DOHH2 (cell line): ENCODE data around the gene KIF3C.

Experiments used
- H3F3A ChIP-seq: fragments of 200-600 bp; sonication (generic), shearing (Covaris generic); 2 replicates; pipeline ENCODE4 v1.6.0; 2016; ENCODE audit warnings: antibody characterized with exemption, mild to moderate bottlenecking; ENCODE audit not compliant: control insufficient read depth, insufficient read depth
- H3K27ac ChIP-seq: fragments of 200-600 bp; sonication (generic); 2 replicates; pipeline ENCODE4 v1.5.1; 2014; ENCODE audit warnings: low read depth, mild to moderate bottlenecking, low read length, moderate library complexity
- H3K27me3 ChIP-seq: fragments of 200-600 bp; sonication (generic); 2 replicates; pipeline ENCODE4 v1.6.1; 2014; ENCODE audit warnings: mild to moderate bottlenecking, low read length, mixed read lengths; ENCODE audit not compliant: control insufficient read depth
- H3K36me3 ChIP-seq: fragments of 200-600 bp; sonication (generic); 2 replicates; pipeline ENCODE4 v1.6.1; 2014; ENCODE audit warnings: mild to moderate bottlenecking, low read length, moderate library complexity, mixed read lengths; ENCODE audit not compliant: control insufficient read depth
- H3K4me1 ChIP-seq: fragments of 200-600 bp; sonication (generic); 2 replicates; pipeline ENCODE4 v1.6.1; 2014; ENCODE audit warnings: mild to moderate bottlenecking, low read length, mixed read lengths; ENCODE audit not compliant: control insufficient read depth
- H3K4me2 ChIP-seq: fragments of 200-600 bp; sonication (generic); 2 replicates; pipeline ENCODE4 v1.6.0; 2014; ENCODE audit warnings: mild to moderate bottlenecking, low read length, moderate library complexity
- H3K4me3 ChIP-seq: fragments of 200-600 bp; sonication (generic); 2 replicates; pipeline ENCODE4 v1.5.1; 2014; ENCODE audit warnings: mild to moderate bottlenecking, low read length, mixed read lengths
- H3K79me2 ChIP-seq: fragments of 200-600 bp; sonication (generic); 2 replicates; pipeline ENCODE4 v1.6.1; 2014; ENCODE audit warnings: mild to moderate bottlenecking, low read length, mixed read lengths; ENCODE audit not compliant: control insufficient read depth
- H3K9me2 ChIP-seq: fragments of 200-600 bp; sonication (generic); replicated peaks from 2 replicates; pipeline ENCODE4 v1.6.1; 2014; ENCODE audit warnings: mild to moderate bottlenecking, low read length, mixed read lengths; ENCODE audit not compliant: control insufficient read depth
- H3K9me3 ChIP-seq: fragments of 200-600 bp; sonication (generic); 2 replicates; pipeline ENCODE4 v1.6.1; 2014; ENCODE audit warnings: antibody characterized with exemption, low read length, mixed read lengths; ENCODE audit not compliant: control insufficient read depth, insufficient read depth
- H4K20me1 ChIP-seq: fragments of 200-600 bp; sonication (generic); 2 replicates; pipeline ENCODE4 v1.6.0; 2014; ENCODE audit warnings: low read depth, mild to moderate bottlenecking, antibody characterized with exemption, low read length, moderate library complexity; ENCODE audit not compliant: control insufficient read depth, insufficient read depth
- EZH2phosphoT487 ChIP-seq: fragments of 200-600 bp; sonication (generic); IDR thresholded peaks from 2 replicates; pipeline ENCODE4 v1.6.1; 2017; ENCODE audit warnings: borderline replicate concordance, mild to moderate bottlenecking, antibody characterized with exemption, low read length, moderate library complexity, mixed read lengths
- TF ChIP-seq, protein P1 (sequence below): fragments of 200-600 bp; sonication (generic); IDR thresholded peaks from one replicate; pipeline ENCODE4 v1.5.1; 2014; ENCODE audit warnings: antibody characterized with exemption, mild to moderate bottlenecking, low read depth, low read length; ENCODE audit not compliant: poor library complexity, severe bottlenecking

Gene KIF3C

DNA sequence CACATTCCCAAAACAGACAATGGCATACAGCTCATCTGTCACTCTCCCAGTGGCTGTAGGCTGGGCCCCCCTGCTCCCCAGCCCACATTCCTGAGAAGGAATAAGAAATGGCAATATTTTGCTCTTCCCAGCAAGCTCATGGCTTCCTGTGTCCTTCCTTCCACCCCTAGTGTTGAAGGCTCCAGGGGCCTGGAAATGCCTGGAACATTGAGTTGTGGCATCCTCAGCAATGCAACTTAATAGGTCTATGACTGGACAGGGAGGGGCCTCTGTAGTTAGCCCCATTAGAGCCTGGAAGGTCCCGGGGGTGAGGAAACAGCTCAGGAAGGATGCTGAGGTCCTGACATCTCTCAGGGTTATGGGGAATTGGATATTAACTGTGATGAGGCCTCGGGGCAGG lies 3.3 kb downstream of the KIF3C start:
- Histone ChIP-seq H3K27ac (no peak overlapping the region), H3K27me3 (peaks cover 17% of the 10 kb centered on the region), H4K20me1 (no peaks in the 10 kb centered on the region), H3K9me3 (no peaks in the 10 kb centered on the region), H3F3A (no peaks in the 10 kb centered on the region), H3K4me1 (peaks cover 10% of the 10 kb centered on the region), H3K36me3 (no peaks in the 10 kb centered on the region), H3K4me2 (no peak overlapping the region), H3K9me2 (no peaks in the 10 kb centered on the region), H3K4me3 (no peak overlapping the region), H3K79me2 (no peaks in the 10 kb centered on the region)
- TF ChIP-seq, protein P1, sequence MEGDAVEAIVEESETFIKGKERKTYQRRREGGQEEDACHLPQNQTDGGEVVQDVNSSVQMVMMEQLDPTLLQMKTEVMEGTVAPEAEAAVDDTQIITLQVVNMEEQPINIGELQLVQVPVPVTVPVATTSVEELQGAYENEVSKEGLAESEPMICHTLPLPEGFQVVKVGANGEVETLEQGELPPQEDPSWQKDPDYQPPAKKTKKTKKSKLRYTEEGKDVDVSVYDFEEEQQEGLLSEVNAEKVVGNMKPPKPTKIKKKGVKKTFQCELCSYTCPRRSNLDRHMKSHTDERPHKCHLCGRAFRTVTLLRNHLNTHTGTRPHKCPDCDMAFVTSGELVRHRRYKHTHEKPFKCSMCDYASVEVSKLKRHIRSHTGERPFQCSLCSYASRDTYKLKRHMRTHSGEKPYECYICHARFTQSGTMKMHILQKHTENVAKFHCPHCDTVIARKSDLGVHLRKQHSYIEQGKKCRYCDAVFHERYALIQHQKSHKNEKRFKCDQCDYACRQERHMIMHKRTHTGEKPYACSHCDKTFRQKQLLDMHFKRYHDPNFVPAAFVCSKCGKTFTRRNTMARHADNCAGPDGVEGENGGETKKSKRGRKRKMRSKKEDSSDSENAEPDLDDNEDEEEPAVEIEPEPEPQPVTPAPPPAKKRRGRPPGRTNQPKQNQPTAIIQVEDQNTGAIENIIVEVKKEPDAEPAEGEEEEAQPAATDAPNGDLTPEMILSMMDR, result no peak
- no peak for TF ChIP-seq EZH2phosphoT487

DNA sequence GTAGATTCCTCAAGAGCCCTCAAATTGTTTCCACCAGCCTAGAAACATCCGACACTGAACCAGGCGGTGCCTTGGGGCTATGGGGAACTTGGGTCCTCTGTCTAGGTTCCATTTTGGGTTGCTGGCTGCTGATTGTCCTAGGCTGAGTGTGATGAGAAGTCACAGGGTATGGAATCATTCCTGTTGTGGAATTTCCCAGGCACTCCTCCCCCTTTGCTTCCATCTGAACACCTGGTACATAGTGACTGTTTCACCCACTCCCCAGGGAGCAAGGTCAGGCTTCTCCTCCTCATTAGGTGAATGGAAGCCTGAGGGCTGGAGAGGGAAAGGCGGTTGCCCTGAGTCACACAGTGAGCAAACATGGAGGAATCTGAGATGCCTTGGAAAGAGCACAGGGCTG lies 4.5 kb downstream of the KIF3C start:
- H4K20me1 ChIP-seq, result no peaks in the 10 kb centered on the region
- no peaks in the 10 kb centered on the region for H3K36me3 ChIP-seq
- H3K27ac ChIP-seq, result no peak overlapping the region
- H3K4me2 ChIP-seq, result no peak overlapping the region
- TF ChIP-seq, protein P1, result no peak
- TF ChIP-seq EZH2phosphoT487, result no peak
- H3K4me1 ChIP-seq, result peaks cover 10% of the 10 kb centered on the region
- H3K79me2 ChIP-seq, result no peaks in the 10 kb centered on the region
- H3K9me2 ChIP-seq, result no peaks in the 10 kb centered on the region
- no peak overlapping the region for H3K4me3 ChIP-seq
- no peaks in the 10 kb centered on the region for H3F3A ChIP-seq
- H3K27me3 ChIP-seq, result peaks cover 14% of the 10 kb centered on the region
- H3K9me3 ChIP-seq, result no peaks in the 10 kb centered on the region

DNA sequence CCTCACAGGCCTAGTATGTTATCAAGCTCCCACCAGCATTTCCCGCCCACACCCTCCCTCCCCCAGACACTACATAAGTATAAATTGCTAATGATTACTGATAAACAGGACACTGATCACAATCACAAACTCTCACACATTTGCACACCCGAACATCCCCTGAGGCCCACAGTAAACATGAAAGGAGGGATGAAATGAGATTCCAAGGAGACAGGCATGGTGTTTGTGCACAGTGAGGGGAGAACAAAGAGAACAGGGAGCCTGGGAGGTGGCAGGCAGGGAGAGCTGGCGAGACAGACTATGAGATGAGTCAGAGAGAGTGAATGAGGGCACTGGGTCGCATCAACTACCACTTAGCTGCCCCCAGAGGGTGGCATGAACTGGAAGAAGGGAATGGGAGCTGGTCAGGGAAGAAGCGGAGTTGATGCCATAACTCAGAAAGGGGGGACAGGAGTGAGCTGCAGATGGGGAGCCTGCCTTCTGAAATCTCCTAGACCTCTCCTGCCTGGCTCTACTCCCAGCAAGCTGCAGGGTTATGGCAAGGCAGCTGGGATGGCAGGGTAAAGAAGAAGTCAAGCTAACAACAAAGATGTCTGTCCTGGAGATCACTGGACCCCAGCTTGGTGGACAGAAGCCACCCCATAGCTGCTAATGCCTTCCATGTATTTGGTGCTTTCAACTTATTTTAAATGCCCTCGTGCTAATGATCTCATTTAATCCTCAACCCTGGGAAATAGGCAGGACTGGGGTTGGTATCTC lies 5.1 kb downstream of the KIF3C start:
- H3K9me3 ChIP-seq, result no peaks in the 10 kb centered on the region
- no peaks in the 10 kb centered on the region for H3K79me2 ChIP-seq
- H3K9me2 ChIP-seq, result no peaks in the 10 kb centered on the region
- H3K36me3 ChIP-seq, result no peaks in the 10 kb centered on the region
- TF ChIP-seq, protein P1, result no peak
- TF ChIP-seq EZH2phosphoT487, result no peak
- H3F3A ChIP-seq, result no peaks in the 10 kb centered on the region
- H3K4me3 ChIP-seq, result no peak overlapping the region
- H3K4me1 ChIP-seq, result peaks cover 10% of the 10 kb centered on the region
- H4K20me1 ChIP-seq, result no peaks in the 10 kb centered on the region
- H3K27me3 ChIP-seq, result peaks cover 12% of the 10 kb centered on the region
- no peak overlapping the region for H3K4me2 ChIP-seq
- no peak overlapping the region for H3K27ac ChIP-seq
